ENCODE results near the gene CDK13.
"Not testable (repeated sequence)": the region's sequence is repeated elsewhere in the genome, so short reads cannot be mapped to it uniquely, and the experiment has no call there.

- not testable (repeated sequence) for TF ChIP-seq YY1 (IDR thresholded peaks at IDR 0.05; ENCODE audit: insufficient read depth, insufficient read length); ZNF274 (IDR thresholded peaks at IDR 0.05; ENCODE audit: low read depth, low read length)
Measured at GRCh38 chr7:40148247-40148580, 198.2 kb downstream of the CDK13 start.
